SK-N-SH (cell line): Measurements from ENCODE around the gene SWI5. TPM values are rescaled to one million over a fixed set of nuclear protein-coding genes. Genes with fewer than 3 reads are reported as not detected.
"Not testable (repeated sequence)": the region's sequence is repeated elsewhere in the genome, so short reads cannot be mapped to it uniquely, and the experiment has no call there.

Source experiments
- CTCF ChIA-PET: fragments of 300-600, 350-600 bp; formaldehyde crosslinking; extraction: SDS; loops from one replicate; lab custom pipeline; 2021; lab: Yijun Ruan, JAX
- POLR2A ChIA-PET: fragments of 350-600 bp; sonication (Branson Sonifier 250); formaldehyde crosslinking; extraction: SDS; loops from one replicate; lab custom pipeline; 2020; ENCODE audit warnings: antibody characterized with exemption, inconsistent platforms; lab: Yijun Ruan, JAX
- DNase-seq: peaks from one replicate; pipeline ENCODE4 v3.0.0; 2012
- H2AFZ ChIP-seq: fragments of 200-600 bp; sonication (generic); 2 replicates; pipeline ENCODE4 v1.8.1; 2016; ENCODE audit warnings: antibody characterized with exemption, mild to moderate bottlenecking, low read depth
- H3F3A ChIP-seq: fragments of 200-600 bp; sonication (generic); replicated peaks from 2 replicates; pipeline ENCODE3; 2016; ENCODE audit warnings: antibody characterized with exemption, mild to moderate bottlenecking; ENCODE audit not compliant: insufficient read depth
- H3K27ac ChIP-seq, 2 experiments: fragments of 200-500 bp in 1 of 2; fragments of 200-600 bp in 1 of 2; sonication (Bioruptor generic) in 1 of 2; sonication (generic), shearing (Covaris generic) in 1 of 2; 2 replicates each; pipeline versions ENCODE4 v1.5.1 to v1.6.1; 2014 to 2016; ENCODE audit warnings: low read depth in 2 of 2, inconsistent platforms in 1 of 2, low read length in 1 of 2, mild to moderate bottlenecking in 1 of 2, mixed read lengths in 1 of 2
- H3K27me3 ChIP-seq: fragments of 200-600 bp; sonication (generic), shearing (Covaris generic); 2 replicates; pipeline ENCODE4 v1.6.1; 2016; ENCODE audit warnings: mixed run types; ENCODE audit not compliant: insufficient read depth
- H3K36me3 ChIP-seq, 2 experiments: fragments of 200-500 bp in 1 of 2; fragments of 200-600 bp in 1 of 2; sonication (Bioruptor generic) in 1 of 2; sonication (generic) in 1 of 2; replicated peaks in 1 of 2; 2 replicates each; pipeline versions ENCODE3 to v1.5.1; 2014 to 2016; ENCODE audit warnings: low read length in 1 of 2, mild to moderate bottlenecking in 1 of 2; ENCODE audit not compliant: insufficient read depth in 2 of 2, control insufficient read depth in 1 of 2
- H3K4me1 ChIP-seq, 2 experiments: fragments of 200-500 bp in 1 of 2; fragments of 200-600 bp in 1 of 2; sonication (Bioruptor generic) in 1 of 2; sonication (generic), shearing (Covaris generic) in 1 of 2; 2 replicates each; pipeline versions ENCODE4 v1.5.1 to v1.6.1; 2014 to 2016; ENCODE audit warnings: low read depth in 1 of 2, low read length in 1 of 2, mixed run types in 1 of 2; ENCODE audit not compliant: insufficient read depth in 2 of 2, control insufficient read depth in 1 of 2
- H3K4me2 ChIP-seq: fragments of 200-600 bp; sonication (generic), shearing (Covaris generic); 2 replicates; pipeline ENCODE4 v1.6.1; 2017; ENCODE audit warnings: mixed run types
- H3K4me3 ChIP-seq, 2 experiments: fragments of 200-500 bp in 1 of 2; fragments of 200-600 bp in 1 of 2; sonication (Bioruptor generic) in 1 of 2; sonication (generic), shearing (Covaris generic) in 1 of 2; 2 replicates each; pipeline versions ENCODE4 v1.5.1 to v1.8.1; 2014 to 2016; ENCODE audit warnings: low read depth in 2 of 2, inconsistent platforms in 1 of 2, low read length in 1 of 2, mild to moderate bottlenecking in 1 of 2, mixed read lengths in 1 of 2, moderate library complexity in 1 of 2
- H3K79me2 ChIP-seq: fragments of 200-600 bp; sonication (generic); 2 replicates; pipeline ENCODE4 v1.8.1; 2017; ENCODE audit warnings: mild to moderate bottlenecking; ENCODE audit not compliant: insufficient read depth
- H3K9ac ChIP-seq: fragments of 200-600 bp; sonication (generic); 2 replicates; pipeline ENCODE4 v1.6.1; 2017; ENCODE audit warnings: mixed run types
- H3K9me2 ChIP-seq: fragments of 200-600 bp; sonication (generic); 2 replicates; pipeline ENCODE4 v1.6.1; 2017; ENCODE audit warnings: mixed run types
- H3K9me3 ChIP-seq: fragments of 200-600 bp; sonication (generic); 2 replicates; pipeline ENCODE4 v1.6.1; 2017; ENCODE audit warnings: mixed run types, mild to moderate bottlenecking, moderate library complexity
- H4K20me1 ChIP-seq: fragments of 200-600 bp; sonication (generic); 2 replicates; pipeline ENCODE4 v1.6.1; 2017; ENCODE audit warnings: mild to moderate bottlenecking, mixed run types; ENCODE audit not compliant: insufficient read depth
- ELF1 ChIP-seq: IDR thresholded peaks from 2 replicates; pipeline ENCODE4 v1.4.0; 2012
- GABPA ChIP-seq: IDR thresholded peaks from 2 replicates; pipeline ENCODE4 v1.4.0; 2012; ENCODE audit warnings: low read depth, mild to moderate bottlenecking
- GATA2 ChIP-seq: sonication (generic); formaldehyde crosslinking; IDR thresholded peaks from 2 replicates; pipeline ENCODE4 v1.5.0; 2020; ENCODE audit warnings: mild to moderate bottlenecking, missing genetic modification reagents
- JUND ChIP-seq: IDR thresholded peaks from 2 replicates; pipeline ENCODE4 v1.4.0; 2012
- TAF1 ChIP-seq: IDR thresholded peaks from 2 replicates; pipeline ENCODE4 v1.6.1; 2012; ENCODE audit warnings: low read depth, mild to moderate bottlenecking, low read length, moderate library complexity, borderline replicate concordance
- YY1 ChIP-seq: IDR thresholded peaks from 2 replicates; pipeline ENCODE4 v1.4.0; 2012; ENCODE audit warnings: low read depth, mild to moderate bottlenecking
- WGBS: methylation state at CpG from one replicate; pipeline ENCODE4 v1.1.6; 2017; ENCODE audit warnings: low lambda C conversion rate; 5-methylcytosine and 5-hydroxymethylcytosine counted together
- polyA plus RNA-seq, 3 experiments: library from polyadenylated mRNA; depleted of rRNA; stranded (reverse); fragments of >200 nt; gene quantifications; 2 replicates each; pipeline ENCODE4 v1.2.3, GENCODE V29; 2012
- TF ChIP-seq, protein P1 (sequence below): IDR thresholded peaks from 2 replicates; pipeline ENCODE4 v1.6.1; 2012; ENCODE audit warnings: mild to moderate bottlenecking, low read depth, low read length, moderate library complexity
- TF ChIP-seq, protein P2 (sequence below): fragments of 150-350 bp; IDR thresholded peaks from 2 replicates; pipeline ENCODE4 v1.6.1; 2017; ENCODE audit warnings: antibody characterized with exemption, low read length, low read depth, borderline replicate concordance
- TF ChIP-seq, protein P3 (sequence below): fragments of 150-350 bp; IDR thresholded peaks from 2 replicates; pipeline ENCODE4 v1.6.1; 2016; ENCODE audit warnings: mild to moderate bottlenecking, low read depth, low read length
- TF ChIP-seq, protein P4 (sequence below): IDR thresholded peaks from 2 replicates; pipeline ENCODE4 v1.4.0; 2012; ENCODE audit warnings: low read depth
- TF ChIP-seq, protein P5 (sequence below): IDR thresholded peaks from 2 replicates; pipeline ENCODE4 v1.4.0; 2012; ENCODE audit warnings: low read depth, borderline replicate concordance

Gene SWI5
- polyA plus RNA-seq, 1 of the 3 experiments (the other 2 are of a cell fraction), result 84.1 TPM

DNA sequence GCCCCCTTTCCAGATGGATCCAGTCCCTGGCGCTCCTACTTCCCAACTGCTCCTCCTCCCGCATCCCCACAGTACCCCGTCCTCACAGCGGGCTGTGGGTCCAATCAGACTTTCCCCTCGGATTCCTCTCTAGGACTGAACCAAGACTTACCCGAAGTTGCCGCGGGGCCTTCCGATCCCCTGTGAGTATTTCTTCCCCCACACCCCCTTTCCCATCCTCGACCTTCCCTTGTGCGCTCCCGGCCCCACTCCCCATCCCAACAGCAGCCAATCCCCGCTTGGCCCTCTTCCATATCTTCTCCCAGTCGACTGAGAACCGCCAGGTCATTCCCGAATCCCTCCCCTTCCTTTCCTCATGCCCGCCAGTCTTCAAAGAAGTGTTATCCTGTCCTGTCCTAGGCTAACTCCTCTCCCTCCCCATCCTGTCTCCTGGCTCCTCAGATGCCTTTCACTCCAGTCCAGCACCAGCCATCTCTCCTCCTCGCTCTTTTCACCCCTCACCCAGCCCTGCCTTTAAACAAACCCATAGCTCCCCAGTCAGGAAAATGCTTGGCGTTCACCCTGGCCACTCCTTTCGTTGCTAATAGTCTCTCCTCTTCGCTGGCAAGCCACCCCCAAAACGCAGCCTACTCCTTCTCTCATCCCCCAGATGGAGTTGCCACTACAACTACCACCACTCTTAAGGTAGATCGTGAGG is 646 bp downstream of the SWI5 start (continued):
- TF ChIP-seq, protein P1, sequence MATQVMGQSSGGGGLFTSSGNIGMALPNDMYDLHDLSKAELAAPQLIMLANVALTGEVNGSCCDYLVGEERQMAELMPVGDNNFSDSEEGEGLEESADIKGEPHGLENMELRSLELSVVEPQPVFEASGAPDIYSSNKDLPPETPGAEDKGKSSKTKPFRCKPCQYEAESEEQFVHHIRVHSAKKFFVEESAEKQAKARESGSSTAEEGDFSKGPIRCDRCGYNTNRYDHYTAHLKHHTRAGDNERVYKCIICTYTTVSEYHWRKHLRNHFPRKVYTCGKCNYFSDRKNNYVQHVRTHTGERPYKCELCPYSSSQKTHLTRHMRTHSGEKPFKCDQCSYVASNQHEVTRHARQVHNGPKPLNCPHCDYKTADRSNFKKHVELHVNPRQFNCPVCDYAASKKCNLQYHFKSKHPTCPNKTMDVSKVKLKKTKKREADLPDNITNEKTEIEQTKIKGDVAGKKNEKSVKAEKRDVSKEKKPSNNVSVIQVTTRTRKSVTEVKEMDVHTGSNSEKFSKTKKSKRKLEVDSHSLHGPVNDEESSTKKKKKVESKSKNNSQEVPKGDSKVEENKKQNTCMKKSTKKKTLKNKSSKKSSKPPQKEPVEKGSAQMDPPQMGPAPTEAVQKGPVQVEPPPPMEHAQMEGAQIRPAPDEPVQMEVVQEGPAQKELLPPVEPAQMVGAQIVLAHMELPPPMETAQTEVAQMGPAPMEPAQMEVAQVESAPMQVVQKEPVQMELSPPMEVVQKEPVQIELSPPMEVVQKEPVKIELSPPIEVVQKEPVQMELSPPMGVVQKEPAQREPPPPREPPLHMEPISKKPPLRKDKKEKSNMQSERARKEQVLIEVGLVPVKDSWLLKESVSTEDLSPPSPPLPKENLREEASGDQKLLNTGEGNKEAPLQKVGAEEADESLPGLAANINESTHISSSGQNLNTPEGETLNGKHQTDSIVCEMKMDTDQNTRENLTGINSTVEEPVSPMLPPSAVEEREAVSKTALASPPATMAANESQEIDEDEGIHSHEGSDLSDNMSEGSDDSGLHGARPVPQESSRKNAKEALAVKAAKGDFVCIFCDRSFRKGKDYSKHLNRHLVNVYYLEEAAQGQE, result no peak
- no peak for TF ChIP-seq YY1
- TF ChIP-seq, protein P2, sequence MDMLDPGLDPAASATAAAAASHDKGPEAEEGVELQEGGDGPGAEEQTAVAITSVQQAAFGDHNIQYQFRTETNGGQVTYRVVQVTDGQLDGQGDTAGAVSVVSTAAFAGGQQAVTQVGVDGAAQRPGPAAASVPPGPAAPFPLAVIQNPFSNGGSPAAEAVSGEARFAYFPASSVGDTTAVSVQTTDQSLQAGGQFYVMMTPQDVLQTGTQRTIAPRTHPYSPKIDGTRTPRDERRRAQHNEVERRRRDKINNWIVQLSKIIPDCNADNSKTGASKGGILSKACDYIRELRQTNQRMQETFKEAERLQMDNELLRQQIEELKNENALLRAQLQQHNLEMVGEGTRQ, result no peak
- no peak for TF ChIP-seq GATA2
- no peak for TF ChIP-seq TAF1

DNA sequence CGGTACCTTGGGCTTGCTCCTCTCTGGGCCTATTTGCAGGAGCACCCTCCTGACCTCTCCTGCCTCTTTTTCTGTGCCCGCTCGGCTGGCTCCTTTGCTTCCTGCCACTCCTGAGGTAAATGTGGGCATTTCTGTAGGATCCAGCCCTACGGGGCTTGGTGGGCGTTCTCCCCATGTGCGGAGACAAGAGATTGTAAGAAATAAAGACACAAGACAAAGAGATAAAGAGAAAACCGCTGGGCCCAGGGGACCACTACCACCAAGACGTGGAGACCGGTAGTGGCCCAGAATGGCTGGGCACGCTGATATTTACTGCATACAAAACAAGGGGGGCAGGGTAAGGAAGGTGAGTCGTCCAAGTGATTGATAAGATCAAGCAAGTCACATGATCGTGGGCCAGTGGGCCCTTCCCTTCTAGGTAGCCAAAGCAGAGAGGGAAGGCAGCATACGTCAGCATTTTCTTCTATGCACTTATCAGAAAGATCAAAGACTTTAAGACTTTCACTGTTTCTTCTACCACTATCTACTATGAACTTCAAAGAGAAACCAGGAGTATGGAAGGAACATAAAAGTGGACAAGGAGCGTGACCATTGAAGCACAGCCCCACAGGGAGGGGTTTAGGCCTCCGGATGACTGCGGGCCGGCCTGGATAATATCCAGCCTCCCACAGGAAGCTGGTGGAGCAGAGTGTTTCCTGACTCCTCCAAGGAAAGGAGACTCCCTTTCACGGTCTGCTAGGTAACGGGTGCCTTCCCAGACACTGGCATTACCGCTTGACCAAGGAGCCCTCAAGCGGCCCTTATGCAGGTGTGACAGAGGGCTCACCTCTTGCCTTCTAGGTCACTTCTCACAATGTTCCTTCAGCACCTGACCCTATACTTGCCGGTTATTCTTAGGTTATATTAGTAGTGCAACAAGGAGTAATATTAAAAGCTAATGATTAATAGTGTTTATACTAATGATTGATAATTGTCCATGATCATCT is 3.3 kb downstream of the SWI5 start:
- H3F3A ChIP-seq, H3K9ac ChIP-seq, H3K4me3 ChIP-seq, H4K20me1 ChIP-seq, H2AFZ ChIP-seq, H3K4me2 ChIP-seq, H3K27ac ChIP-seq, POLR2A ChIA-PET, H3K27me3 ChIP-seq, CTCF ChIA-PET, DNase-seq, H3K9me3 ChIP-seq, H3K9me2 ChIP-seq, H3K36me3 ChIP-seq: not testable (repeated sequence)
- Histone ChIP-seq H3K79me2 (peaks cover 33% of the 10 kb centered on the region), H3K4me1 (peaks cover 0 to 11% of the 10 kb centered on the region in 2 experiments; a peak in 1 of 4 replicates)
- WGBS, result 90% methylated on average over 22 of the region's 22 CpGs

DNA sequence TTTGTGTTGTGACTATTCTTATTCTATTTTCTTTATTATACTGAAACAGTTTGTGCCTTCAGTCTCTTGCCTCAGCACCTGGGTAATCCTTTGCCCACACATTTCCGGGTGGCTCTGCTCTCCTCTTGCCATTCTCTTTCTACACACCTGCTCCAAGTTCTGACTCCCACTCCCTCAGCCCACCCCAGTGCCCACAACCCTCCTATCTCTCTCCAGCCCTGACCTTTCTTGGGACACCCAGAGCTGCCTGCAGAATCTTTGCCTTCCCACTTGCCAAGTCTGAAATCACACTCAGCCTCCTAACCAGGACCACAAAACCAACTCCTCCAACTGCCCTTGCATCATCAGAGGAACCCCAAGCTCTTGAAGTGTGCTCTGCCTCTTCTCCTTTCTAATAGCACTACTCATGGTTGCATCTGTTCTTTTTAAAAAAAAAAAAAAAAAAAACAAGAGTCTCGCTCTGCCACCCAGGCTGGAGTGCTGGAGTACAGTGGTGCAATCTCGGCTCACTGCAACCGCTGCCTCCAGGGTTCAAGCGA is 4.1 kb downstream of the SWI5 start:
- Histone ChIP-seq H3K4me3 (no peak overlapping the region), H3K27ac (no peak overlapping the region), H3F3A (peaks cover 10% of the 10 kb centered on the region), H3K36me3 (no peaks in the 10 kb centered on the region), H3K9me3 (no peaks in the 10 kb centered on the region), H3K9ac (no peak overlapping the region), H3K79me2 (peaks cover 25% of the 10 kb centered on the region), H2AFZ (no peak overlapping the region), H4K20me1 (no peaks in the 10 kb centered on the region), H3K9me2 (no peaks in the 10 kb centered on the region), H3K4me1 (peaks cover 0 to 5% of the 10 kb centered on the region in 2 experiments; a peak in 1 of 4 replicates), H3K27me3 (no peaks in the 10 kb centered on the region), H3K4me2 (no peak overlapping the region)
- WGBS, result 100% methylated on average over 5 of the region's 5 CpGs
- no peak for TF ChIP-seq GATA2
- TF ChIP-seq, protein P3, sequence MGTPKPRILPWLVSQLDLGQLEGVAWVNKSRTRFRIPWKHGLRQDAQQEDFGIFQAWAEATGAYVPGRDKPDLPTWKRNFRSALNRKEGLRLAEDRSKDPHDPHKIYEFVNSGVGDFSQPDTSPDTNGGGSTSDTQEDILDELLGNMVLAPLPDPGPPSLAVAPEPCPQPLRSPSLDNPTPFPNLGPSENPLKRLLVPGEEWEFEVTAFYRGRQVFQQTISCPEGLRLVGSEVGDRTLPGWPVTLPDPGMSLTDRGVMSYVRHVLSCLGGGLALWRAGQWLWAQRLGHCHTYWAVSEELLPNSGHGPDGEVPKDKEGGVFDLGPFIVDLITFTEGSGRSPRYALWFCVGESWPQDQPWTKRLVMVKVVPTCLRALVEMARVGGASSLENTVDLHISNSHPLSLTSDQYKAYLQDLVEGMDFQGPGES, result no peak
- TF ChIP-seq, protein P4, sequence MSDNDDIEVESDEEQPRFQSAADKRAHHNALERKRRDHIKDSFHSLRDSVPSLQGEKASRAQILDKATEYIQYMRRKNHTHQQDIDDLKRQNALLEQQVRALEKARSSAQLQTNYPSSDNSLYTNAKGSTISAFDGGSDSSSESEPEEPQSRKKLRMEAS, result no peak
- no peak for TF ChIP-seq ELF1
- TF ChIP-seq, protein P5, sequence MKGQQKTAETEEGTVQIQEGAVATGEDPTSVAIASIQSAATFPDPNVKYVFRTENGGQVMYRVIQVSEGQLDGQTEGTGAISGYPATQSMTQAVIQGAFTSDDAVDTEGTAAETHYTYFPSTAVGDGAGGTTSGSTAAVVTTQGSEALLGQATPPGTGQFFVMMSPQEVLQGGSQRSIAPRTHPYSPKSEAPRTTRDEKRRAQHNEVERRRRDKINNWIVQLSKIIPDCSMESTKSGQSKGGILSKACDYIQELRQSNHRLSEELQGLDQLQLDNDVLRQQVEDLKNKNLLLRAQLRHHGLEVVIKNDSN, result no peak
- no peak for TF ChIP-seq GABPA
- no peak for TF ChIP-seq JUND
- CTCF ChIA-PET, result no interaction called here
- POLR2A ChIA-PET, result no interaction called here
- DNase-seq, result no peak
